Head of caudate nucleus (tissue), 42 donors: Measurements from ENCODE around the gene COL23A1.

Source experiments
- DNase-seq, 42 donors: peaks; one replicate each; pipeline versions ENCODE4 v3.0.0 to v3.0.0-alpha.2; 2020 to 2021; ENCODE audit warnings: mixed read lengths in 7 of 42
- intact Hi-C: fragments of 100-400 bp; cut with DNase I; formaldehyde crosslinking; loops from one replicate; pipeline ENCODE4 v1.15.0; 2022

COL23A1 gene

GRCh38 chr5:178458140-178458539, 132.1 kb downstream of the COL23A1 start:
- intact Hi-C loops, result no loop called here
- DNase-seq, result peak in 3 of 42 donors; percentile 3 to 33 (median 21)

- intact Hi-C loops, result no loop called here
- DNase-seq, result peak in 1 of 42 donors; percentile 1
These were observed 132.7 kb downstream of the COL23A1 start for GRCh38 chr5:178457471-178457870.

GRCh38 chr5:178455480-178455835, 134.7 kb downstream of the COL23A1 start:
- intact Hi-C loops, result no loop called here

GRCh38 chr5:178454821-178455479, 135.2 kb downstream of the COL23A1 start:
- DNase-seq, result peak in 2 of 42 donors; percentile 7 to 22
- intact Hi-C loops, result no loop called here

More at GRCh38 chr5:178455480-178455835, 134.7 kb downstream of the COL23A1 start:
- peak in 1 of 42 donors; percentile 6 for DNase-seq

- intact Hi-C loops, result no loop called here
- DNase-seq, result peak in 1 of 42 donors; percentile 24
These were observed 135.9 kb downstream of the COL23A1 start for GRCh38 chr5:178454303-178454702.

GRCh38 chr5:178453224-178453623, 137.0 kb downstream of the COL23A1 start:
- intact Hi-C loops, result no loop called here
- DNase-seq, result no peak

GRCh38 chr5:178450121-178451028, 139.8 kb downstream of the COL23A1 start:
- intact Hi-C loops, result no loop called here
- DNase-seq, result peak in 3 of 42 donors; percentile 4 to 32 (median 23)

GRCh38 chr5:178449163-178450070, 140.8 kb downstream of the COL23A1 start:
- intact Hi-C loops, result no loop called here
- DNase-seq, result peak in 4 of 42 donors; percentile 9 to 38 (median 12)

GRCh38 chr5:178445534-178445933, 144.7 kb downstream of the COL23A1 start:
- no peak for DNase-seq
- intact Hi-C loops, result no loop called here

- DNase-seq, result peak in 4 of 42 donors; percentile 3 to 31 (median 11)
- intact Hi-C loops, result no loop called here
These were observed 147.6 kb downstream of the COL23A1 start for GRCh38 chr5:178442405-178443257.

GRCh38 chr5:178441486-178442270, 148.5 kb downstream of the COL23A1 start:
- DNase-seq, result peak in 4 of 42 donors; percentile 4 to 38 (median 8)
- intact Hi-C loops, result no loop called here

- intact Hi-C loops, result no loop called here
- DNase-seq, result peak in 2 of 42 donors; percentile 7 to 21
These were observed 150.0 kb downstream of the COL23A1 start for GRCh38 chr5:178440181-178440580.

GRCh38 chr5:178439493-178440180, 150.6 kb downstream of the COL23A1 start:
- intact Hi-C loops, result no loop called here
- peak in 2 of 42 donors; percentile 2 to 36 for DNase-seq

GRCh38 chr5:178438796-178439195, 151.4 kb downstream of the COL23A1 start:
- intact Hi-C loops, result no loop called here
- DNase-seq, result peak in 2 of 42 donors; percentile 5 to 26

GRCh38 chr5:178437386-178438075, 152.7 kb downstream of the COL23A1 start:
- intact Hi-C loops, result no loop called here

GRCh38 chr5:178436326-178436940, 153.8 kb downstream of the COL23A1 start:
- intact Hi-C loops, result no loop called here
- peak in 4 of 42 donors; percentile 3 to 26 (median 7) for DNase-seq

More at GRCh38 chr5:178437386-178438075, 152.7 kb downstream of the COL23A1 start:
- peak in 2 of 42 donors; percentile 13 to 23 for DNase-seq
